ENCODE results near the gene CDC42BPB.

The CDC42BPB gene

GRCh38 chr14:102966681-102967505, 90.5 kb downstream of the CDC42BPB start:
- no peak for DNase-seq (ENCODE audit: low spot score)

DNA sequence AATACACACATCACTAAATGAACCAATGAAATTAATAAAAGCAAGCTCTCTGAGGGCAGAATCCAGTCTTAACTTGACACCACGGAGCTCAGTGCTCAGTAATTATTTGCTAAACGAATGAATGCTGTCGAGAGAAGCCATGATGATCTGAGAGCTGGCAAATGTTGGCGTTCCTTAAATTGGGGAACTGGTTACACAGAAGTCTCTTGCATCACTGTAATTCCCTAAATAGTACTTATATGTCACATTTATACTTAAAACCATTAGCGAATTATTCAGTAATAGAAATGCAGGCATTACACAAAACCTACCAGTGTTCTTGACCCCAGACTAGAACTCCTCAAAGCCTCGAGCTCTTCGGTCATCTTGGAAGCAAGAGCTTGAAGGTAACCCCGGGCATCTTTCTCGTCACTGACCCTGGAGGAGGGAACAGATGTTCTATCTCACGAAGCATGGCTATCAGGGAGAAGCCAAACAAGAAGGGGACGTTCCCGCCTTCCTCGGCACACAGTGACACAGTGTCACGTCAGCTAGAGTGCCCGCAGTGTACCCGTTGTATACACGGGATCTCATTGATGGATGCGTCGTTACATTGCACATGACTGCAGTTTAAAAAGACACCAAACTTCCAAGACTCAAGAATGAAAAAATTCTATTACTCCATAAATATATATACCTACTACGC, 91.2 kb downstream of the CDC42BPB start:
- DNase-seq (ENCODE audit: low spot score): no peak

DNA sequence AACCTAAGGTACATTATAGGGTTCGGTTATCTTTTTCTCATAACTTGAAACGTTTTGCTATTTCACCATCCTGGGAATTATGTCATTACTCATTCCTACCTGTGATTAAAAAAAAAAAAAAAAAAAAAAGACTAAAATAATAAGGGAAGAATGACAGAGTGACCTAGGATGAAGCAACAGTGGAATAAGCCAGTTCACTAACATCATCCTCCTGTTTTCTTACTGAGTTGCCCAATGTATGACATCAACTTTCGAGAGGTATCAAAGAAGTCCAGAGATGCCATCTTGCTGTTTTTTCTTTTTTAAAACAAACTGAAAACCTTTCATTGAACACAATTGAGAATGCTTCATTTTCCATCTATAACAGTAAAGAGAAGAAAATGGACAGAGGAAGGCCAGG, 92.1 kb downstream of the CDC42BPB start:
- DNase-seq (ENCODE audit: low spot score): no peak

- DNase-seq (ENCODE audit: low spot score): no peak
Measured at GRCh38 chr14:102964152-102964730, 93.1 kb downstream of the CDC42BPB start.

DNA sequence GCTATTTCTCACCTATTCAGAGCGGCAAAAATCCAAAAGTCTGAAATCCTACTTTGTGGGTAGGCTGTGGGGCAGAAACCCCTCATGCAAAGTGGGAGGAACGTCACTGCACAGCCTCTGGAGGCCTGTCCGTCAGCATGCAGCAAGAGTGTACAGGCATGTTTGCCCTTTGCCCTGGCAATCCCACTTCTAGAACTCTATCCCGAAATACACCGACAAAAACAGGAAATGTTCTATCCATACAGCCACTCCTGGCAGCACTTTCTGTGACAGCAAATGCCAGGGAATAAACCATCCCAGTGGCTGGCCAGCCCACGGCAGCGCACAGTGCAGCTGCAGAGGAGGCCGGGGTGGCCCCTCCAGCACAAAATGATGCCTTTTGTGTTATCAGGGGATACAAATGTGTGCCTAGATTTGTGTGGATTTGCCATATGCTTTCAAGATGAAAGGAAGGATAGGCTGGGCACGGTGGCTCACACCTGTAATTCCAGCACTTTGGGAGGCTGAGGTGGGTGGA, 95.2 kb downstream of the CDC42BPB start:
- no peak for DNase-seq (ENCODE audit: low spot score)

- DNase-seq (ENCODE audit: low spot score): no peak
Measured at GRCh38 chr14:102958461-102958860, 98.9 kb downstream of the CDC42BPB start.

- DNase-seq (ENCODE audit: low spot score): no peak
Measured at GRCh38 chr14:102957222-102957621, 100.1 kb downstream of the CDC42BPB start.

- no peak for DNase-seq (ENCODE audit: low spot score)
Measured at GRCh38 chr14:102955636-102956408, 101.5 kb downstream of the CDC42BPB start.

- no peak for DNase-seq (ENCODE audit: low spot score)
Measured at GRCh38 chr14:102954081-102954789, 103.1 kb downstream of the CDC42BPB start.

DNA sequence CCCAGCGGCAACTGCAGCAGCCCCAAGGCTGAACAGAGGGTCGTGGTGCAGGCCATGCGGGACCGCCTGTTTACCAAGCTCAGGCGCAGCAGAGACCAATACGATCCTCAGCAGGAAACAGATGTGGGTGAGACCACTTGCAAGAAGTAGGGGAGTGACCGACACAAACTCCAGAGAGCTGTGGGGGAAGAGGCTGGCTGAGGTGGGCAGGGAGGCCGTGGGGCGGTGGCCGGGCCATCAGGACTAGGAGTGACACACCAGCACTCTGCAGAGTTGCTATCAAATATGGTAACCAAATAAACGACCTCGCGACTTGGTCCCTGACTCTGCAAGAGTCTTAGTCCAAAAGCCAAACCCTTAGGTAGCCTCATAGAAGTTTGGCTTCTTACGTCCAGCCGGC, 104.2 kb downstream of the CDC42BPB start:
- no peak for DNase-seq (ENCODE audit: low spot score)

DNA sequence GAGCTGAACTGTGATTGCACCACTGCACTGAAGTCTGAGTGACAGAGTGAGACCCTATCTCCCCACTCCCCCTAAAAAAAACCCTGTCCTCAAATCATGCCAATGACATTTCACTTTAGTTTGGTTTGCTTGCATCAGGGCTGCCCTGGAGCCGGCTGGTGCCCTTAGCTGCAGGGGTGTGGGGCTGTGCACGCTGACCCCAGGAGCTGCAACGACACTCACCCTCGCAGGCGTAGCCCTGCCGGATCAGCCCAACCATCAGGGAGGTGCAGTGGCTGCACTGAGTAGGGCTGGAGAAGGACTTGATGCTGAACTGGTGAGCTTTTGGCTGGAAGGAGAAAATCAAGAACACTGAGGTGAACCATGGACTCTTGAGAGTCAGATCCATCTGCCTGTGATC, 105.1 kb downstream of the CDC42BPB start:
- DNase-seq (ENCODE audit: low spot score): no peak

GRCh38 chr14:102951799-102952198, 105.5 kb downstream of the CDC42BPB start:
- DNase-seq (ENCODE audit: low spot score): no peak

DNA sequence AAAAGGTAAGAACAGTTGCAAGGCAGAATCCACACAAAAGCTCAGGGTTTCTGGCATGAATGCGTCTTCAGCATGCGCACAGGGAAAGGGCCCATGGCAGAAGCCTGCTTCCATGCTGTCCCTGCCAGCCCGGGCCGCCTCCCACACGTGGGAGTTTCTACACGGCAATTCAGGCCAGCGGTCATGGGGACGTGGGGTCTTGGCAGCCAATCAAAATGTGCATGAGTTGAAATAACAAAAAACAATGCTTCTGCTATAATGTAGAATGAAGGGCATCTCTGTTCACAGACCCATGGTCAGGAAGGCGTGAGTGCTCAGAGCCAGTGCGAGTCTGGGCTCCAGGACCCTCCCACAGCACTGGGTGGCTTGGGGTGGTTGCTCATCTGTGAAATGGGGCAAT, 106.3 kb downstream of the CDC42BPB start:
- DNase-seq (ENCODE audit: low spot score): no peak

DNA sequence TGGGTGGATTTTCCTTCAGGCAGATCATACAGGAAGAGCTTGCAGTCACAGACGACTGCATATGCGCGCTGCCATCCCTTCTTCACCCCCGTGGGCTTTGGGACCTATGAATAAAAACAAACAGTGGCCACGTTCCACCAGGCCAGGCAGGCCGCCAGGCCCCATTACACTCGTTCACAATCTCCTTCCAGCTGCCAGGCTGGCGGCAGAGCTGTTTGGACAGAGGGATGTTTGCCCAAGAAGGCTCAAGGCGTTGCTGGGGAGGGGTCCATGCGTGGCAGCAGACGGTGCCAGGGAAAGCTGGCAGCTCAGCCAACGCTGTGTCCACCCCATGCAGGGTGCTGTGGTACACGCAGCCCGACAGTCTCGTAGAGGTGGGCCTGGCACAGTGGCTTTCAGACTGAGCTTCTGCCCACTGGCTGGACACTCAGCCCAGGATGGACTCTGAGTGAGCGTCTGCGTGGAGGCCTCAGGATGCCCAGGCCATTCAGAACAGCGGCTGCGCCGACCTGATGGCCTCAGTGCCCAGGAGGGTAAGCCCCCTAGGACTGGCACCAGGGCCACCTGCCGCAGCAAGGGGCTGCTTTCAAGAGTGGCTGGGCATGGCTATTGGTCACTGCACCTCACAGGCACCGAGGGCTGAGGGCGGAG, 107.4 kb downstream of the CDC42BPB start:
- DNase-seq (ENCODE audit: low spot score): no peak

DNA sequence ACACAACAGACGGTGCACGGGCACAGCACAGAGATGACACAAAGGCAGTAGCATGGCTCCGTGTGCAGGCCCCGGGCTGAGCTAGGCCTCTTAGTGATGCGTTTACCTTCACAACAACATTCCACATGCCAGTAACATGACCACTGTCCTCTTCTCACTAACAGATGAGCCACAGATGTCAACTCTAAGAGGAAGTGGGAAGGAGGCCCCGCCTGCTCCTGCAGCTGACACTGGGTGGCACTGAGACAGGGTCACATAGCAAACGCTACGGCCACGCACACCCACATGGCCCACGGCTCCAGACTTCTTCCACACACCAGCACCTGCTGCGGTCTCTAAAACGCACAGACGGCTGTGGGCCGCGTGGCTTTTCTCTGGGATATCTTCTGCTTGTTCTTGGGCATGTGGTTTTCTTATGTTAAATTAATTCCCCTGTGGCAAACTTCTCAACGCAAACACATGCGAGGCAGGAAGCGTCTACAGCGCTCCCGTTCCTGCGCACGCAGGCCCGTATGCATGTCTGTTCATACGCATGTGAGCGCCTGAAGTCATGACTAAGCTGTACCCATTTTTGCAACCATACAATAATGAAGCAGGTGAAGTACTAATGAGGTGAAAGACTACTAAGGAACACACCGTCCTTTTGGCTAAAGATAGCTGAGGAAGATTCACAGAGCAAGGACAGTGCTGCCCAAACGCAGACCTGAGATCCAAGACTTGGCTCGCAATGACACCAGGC, 108.1 kb downstream of the CDC42BPB start:
- no peak for DNase-seq (ENCODE audit: low spot score)

DNA sequence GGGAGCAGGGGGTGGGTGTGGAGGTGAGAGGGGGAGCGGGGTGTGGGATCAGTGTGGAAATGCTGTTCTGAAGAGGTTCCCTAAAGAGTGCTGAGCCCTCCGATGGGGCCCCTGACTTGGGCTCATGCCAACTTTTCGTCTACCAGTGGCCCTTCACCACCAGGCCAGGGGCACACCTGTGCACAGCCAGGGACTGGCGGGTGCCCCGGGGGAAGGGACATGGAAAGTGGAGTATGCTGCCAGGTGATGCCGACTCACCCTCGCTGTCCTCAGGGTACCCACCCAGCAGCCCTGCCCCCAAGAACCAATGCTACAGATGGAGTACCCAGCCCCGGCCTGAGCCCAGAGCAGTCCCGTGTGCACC, 108.7 kb downstream of the CDC42BPB start:
- no peak for DNase-seq (ENCODE audit: low spot score)

DNA sequence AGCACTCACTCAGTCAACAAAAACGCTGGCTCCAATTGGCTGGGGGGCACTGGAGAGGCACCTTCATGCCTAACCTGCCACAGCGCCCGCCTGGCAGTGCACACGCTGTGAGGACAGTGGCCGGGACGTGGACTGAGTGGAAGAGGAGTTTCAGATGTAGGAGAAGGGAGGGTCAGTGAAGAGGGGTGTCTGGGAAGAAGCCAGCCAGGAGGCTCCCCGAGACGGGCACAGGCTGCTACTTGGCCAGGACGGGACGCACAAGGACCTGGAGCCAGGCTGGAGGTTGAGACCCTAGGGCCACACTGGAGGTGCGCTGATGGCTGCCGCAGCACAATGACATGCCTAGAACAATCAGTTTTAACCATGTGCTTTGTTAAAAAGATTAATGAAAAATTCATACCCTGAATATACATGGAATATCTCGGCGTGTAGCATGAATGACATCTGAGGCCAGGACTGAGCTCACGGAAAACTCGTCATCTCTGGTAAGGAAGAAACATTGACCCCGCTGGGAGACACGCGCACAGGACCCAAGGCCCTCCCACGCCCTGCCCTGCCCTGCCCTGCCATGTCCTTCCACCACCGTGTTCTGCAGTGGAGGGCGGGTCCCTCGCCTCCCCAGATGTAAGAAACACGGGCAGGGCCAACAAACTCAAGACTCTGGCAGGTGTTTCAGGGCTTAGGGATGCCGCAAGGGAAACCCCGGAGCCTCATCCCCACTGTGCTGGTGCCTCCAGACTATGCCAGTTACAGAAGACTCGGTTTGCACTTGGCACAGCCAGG, 109.8 kb downstream of the CDC42BPB start:
- no peak for DNase-seq (ENCODE audit: low spot score)

DNA sequence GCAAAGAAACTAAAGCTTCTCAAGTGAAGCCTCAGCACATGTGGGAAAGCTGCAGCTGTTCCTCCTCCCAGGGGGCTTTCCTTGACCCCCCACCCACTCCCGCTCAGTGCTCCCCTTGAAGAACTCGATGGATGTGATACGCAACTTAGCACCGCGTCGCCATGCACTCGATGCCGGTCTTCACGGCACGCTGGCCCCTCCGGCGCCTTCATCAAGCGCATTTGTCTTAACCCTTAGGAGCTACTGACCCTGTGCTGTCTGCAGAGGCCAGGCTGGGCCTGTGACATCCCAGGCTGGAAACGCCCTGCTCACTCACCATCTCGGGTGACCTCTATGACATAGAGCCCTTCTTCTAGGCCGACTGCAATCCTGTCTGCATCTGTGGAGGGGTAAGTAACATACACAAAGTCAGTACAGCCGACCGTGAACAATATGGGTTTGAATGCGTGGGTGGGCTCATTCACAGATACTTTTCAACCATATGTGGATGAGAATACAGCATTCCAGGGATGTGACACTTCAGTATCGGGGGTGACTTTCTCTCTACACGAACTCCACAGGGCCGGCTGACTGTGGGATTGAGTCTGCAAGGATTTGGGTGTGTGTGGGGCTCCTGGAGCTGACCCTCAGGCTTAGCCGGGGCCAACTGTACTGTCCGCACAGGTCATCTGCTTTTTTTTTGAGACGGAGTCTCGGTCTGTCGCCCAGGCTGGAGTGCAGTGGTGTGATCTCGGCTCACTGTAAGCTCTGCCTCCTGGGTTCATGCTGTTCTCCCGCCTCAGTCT, 111.8 kb downstream of the CDC42BPB start:
- no peak for DNase-seq (ENCODE audit: low spot score)
